CD14-positive monocyte (primary cell): ENCODE data around the gene GALK2. TPM values are rescaled to one million over a fixed set of nuclear protein-coding genes. Genes with fewer than 3 reads are reported as not detected.
"Not testable (repeated sequence)": the region's sequence is repeated elsewhere in the genome, so short reads cannot be mapped to it uniquely, and the experiment has no call there.

Experiments used
- DNase-seq, 3 donors: peaks; one replicate each; pipeline ENCODE4 v3.0.0-alpha.2; 2011 to 2022
- H2AFZ ChIP-seq: 2 replicates; pipeline ENCODE4 v1.6.0; 2012; ENCODE audit warnings: mild to moderate bottlenecking, low read depth, low read length, inconsistent platforms; ENCODE audit not compliant: insufficient read depth, poor library complexity, severe bottlenecking
- H3K27ac ChIP-seq, 2 donors: 1 replicate in 1 of 2; 2 replicates in 1 of 2; pipeline ENCODE4 v1.5.1; 2012 to 2013; ENCODE audit warnings: low read length in 2 of 2, control low read depth in 1 of 2, inconsistent platforms in 1 of 2, low read depth in 1 of 2, mild to moderate bottlenecking in 1 of 2
- H3K27me3 ChIP-seq, 2 donors: one replicate each; pipeline versions ENCODE4 v1.6.0 to v1.6.1; 2011 to 2013; ENCODE audit warnings: low read length in 2 of 2; ENCODE audit not compliant: control insufficient read depth in 2 of 2, insufficient read depth in 2 of 2
- H3K36me3 ChIP-seq, 2 donors: replicated peaks in 1 of 2; 1 replicate in 1 of 2; 2 replicates in 1 of 2; pipeline versions ENCODE4 v1.5.1 to v1.6.1; 2012 to 2013; ENCODE audit warnings: low read length in 2 of 2, control low read depth in 1 of 2, inconsistent platforms in 1 of 2, mild to moderate bottlenecking in 1 of 2; ENCODE audit not compliant: insufficient read depth in 2 of 2, control insufficient read depth in 1 of 2
- H3K4me1 ChIP-seq, 2 donors: 1 replicate in 1 of 2; 2 replicates in 1 of 2; pipeline versions ENCODE4 v1.5.1 to v1.6.1; 2012 to 2013; ENCODE audit warnings: low read length in 2 of 2, control low read depth in 1 of 2, inconsistent platforms in 1 of 2, mild to moderate bottlenecking in 1 of 2, moderate library complexity in 1 of 2; ENCODE audit not compliant: insufficient read depth in 2 of 2, control insufficient read depth in 1 of 2
- H3K4me2 ChIP-seq: replicated peaks from 2 replicates; pipeline ENCODE3; 2012; ENCODE audit warnings: low read length, moderate library complexity, mild to moderate bottlenecking; ENCODE audit not compliant: poor library complexity, severe bottlenecking; ENCODE audit errors: extremely low read depth
- H3K4me3 ChIP-seq, 3 experiments: fragments of 200-600 bp in 1 of 3; sonication (generic) in 1 of 3; replicated peaks in 1 of 3; 1 replicate in 2 of 3; 2 replicates in 1 of 3; pipeline ENCODE4 v1.5.1; 2011 to 2013; ENCODE audit warnings: low read length in 3 of 3, mild to moderate bottlenecking in 3 of 3, control low read depth in 2 of 3, low read depth in 2 of 3, inconsistent platforms in 1 of 3, moderate library complexity in 1 of 3
- H3K79me2 ChIP-seq: 2 replicates; pipeline ENCODE4 v1.6.0; 2012; ENCODE audit warnings: mild to moderate bottlenecking, control low read depth, inconsistent platforms, low read length, moderate library complexity; ENCODE audit not compliant: insufficient read depth
- H3K9ac ChIP-seq: 2 replicates; pipeline ENCODE4 v1.6.0; 2017; ENCODE audit warnings: low read length, mild to moderate bottlenecking; ENCODE audit not compliant: insufficient read depth, poor library complexity, severe bottlenecking
- H3K9me3 ChIP-seq, 2 donors: replicated peaks in 1 of 2; 1 replicate in 1 of 2; 2 replicates in 1 of 2; pipeline versions ENCODE4 v1.5.1 to v1.6.1; 2012 to 2013; ENCODE audit warnings: low read length in 2 of 2, control low read depth in 1 of 2; ENCODE audit not compliant: control insufficient read depth in 1 of 2, insufficient read depth in 1 of 2
- H4K20me1 ChIP-seq: 2 replicates; pipeline ENCODE4 v1.6.0; 2012; ENCODE audit warnings: mild to moderate bottlenecking, low read length, control low read depth, moderate library complexity; ENCODE audit not compliant: insufficient read depth
- H3K27ac Mint-ChIP-seq, 7 donors: one replicate each; pipeline ENCODE4 v1.8.0; 2020; ENCODE audit warnings: mild to moderate bottlenecking in 7 of 7, mixed read lengths in 7 of 7, moderate library complexity in 6 of 7, inconsistent platforms in 2 of 7
- H3K27me3 Mint-ChIP-seq, 3 donors: one replicate each; pipeline ENCODE4 v1.8.0; 2021 to 2022; ENCODE audit warnings: low read depth in 3 of 3, mild to moderate bottlenecking in 3 of 3, mixed read lengths in 3 of 3, moderate library complexity in 3 of 3, inconsistent platforms in 1 of 3
- H3K36me3 Mint-ChIP-seq, 2 donors: one replicate each; pipeline ENCODE4 v1.8.0; 2020; ENCODE audit warnings: mixed read lengths in 2 of 2, inconsistent platforms in 1 of 2, mild to moderate bottlenecking in 1 of 2
- H3K4me1 Mint-ChIP-seq: one replicate; pipeline ENCODE4 v1.8.0; 2020; ENCODE audit warnings: mild to moderate bottlenecking, mixed read lengths
- H3K4me3 Mint-ChIP-seq, 2 donors: one replicate each; pipeline ENCODE4 v1.8.0; 2020; ENCODE audit warnings: mild to moderate bottlenecking in 2 of 2, mixed read lengths in 2 of 2, moderate library complexity in 1 of 2
- H3K9me3 Mint-ChIP-seq, 7 donors: one replicate each; pipeline ENCODE4 v1.8.0; 2020 to 2022; ENCODE audit warnings: mixed read lengths in 7 of 7, mild to moderate bottlenecking in 6 of 7, moderate library complexity in 6 of 7, inconsistent platforms in 2 of 7
- CTCF ChIP-seq: fragments of 200-600 bp; IDR thresholded peaks from one replicate; pipeline ENCODE4 v1.8.0; 2022; ENCODE audit warnings: antibody characterized with exemption, mild to moderate bottlenecking
- WGBS: methylation state at CpG from one replicate; pipeline ENCODE4 v1.1.5; 2013; ENCODE audit warnings: missing lambda C conversion rate; ENCODE audit not compliant: insufficient coverage; 5-methylcytosine and 5-hydroxymethylcytosine counted together
- intact Hi-C, 2 donors: fragments of 100-400 bp; cut with micrococcal nuclease; formaldehyde crosslinking; loops; one replicate each; pipeline versions ENCODE4 v1.15.0 to v1.15.1; 2023
- polyA plus RNA-seq, 3 donors: library from polyadenylated mRNA; depleted of rRNA in 1 of 3; unstranded in 2 of 3; stranded (reverse) in 1 of 3; fragments of 300-500 nt in 2 of 3; fragments of >200 nt in 1 of 3; fragmentation: Illumina TruSeq in 2 of 3; gene quantifications; 1 replicate in 2 of 3; 2 replicates in 1 of 3; pipeline ENCODE4 v1.2.3, GENCODE V29; 2012 to 2021

GALK2 gene
- polyA plus RNA-seq, 3 donors = 14.2 to 16.9 (median 14.5) TPM

DNA sequence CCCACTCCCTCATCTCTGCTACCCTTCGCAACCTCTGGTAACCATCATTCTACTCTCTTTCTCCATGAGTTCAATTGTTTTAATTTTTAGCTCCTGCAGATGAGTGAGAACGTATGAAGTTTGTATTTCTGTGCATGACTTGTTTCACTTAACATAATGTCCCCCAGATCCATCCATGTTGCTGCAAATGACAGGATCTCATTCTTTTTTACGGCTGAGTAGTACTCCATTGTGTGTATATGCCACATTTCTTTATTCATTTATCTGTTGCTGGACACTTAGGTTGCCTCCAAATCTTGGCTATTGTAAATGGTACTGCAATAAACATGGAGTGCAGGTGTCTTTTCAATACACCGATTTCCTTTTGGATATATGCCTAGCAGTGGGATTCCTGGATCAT is 12.1 kb downstream of the GALK2 start:
- no peaks in the 10 kb centered on the region for H3K27me3 ChIP-seq
- H3K4me3 Mint-ChIP-seq = no peak overlapping the region
- H2AFZ ChIP-seq = no peak overlapping the region
- intact Hi-C loops = no loop called here
- H3K27ac ChIP-seq = no peak overlapping the region
- H3K9me3 Mint-ChIP-seq = peaks cover 0 to 6% (median 0%) of the 10 kb centered on the region in 7 donors
- H3K27ac Mint-ChIP-seq = no peak overlapping the region
- no peak for DNase-seq
- H3K4me1 ChIP-seq = no peaks in the 10 kb centered on the region
- H3K79me2 ChIP-seq = peaks cover 9% of the 10 kb centered on the region
- no peaks in the 10 kb centered on the region for H3K27me3 Mint-ChIP-seq
- no peaks in the 10 kb centered on the region for H3K9me3 ChIP-seq
- no peaks in the 10 kb centered on the region for H3K36me3 ChIP-seq
- no peaks in the 10 kb centered on the region for H4K20me1 ChIP-seq
- H3K9ac ChIP-seq = no peak overlapping the region
- peaks cover 20 to 26% of the 10 kb centered on the region in 2 donors for H3K36me3 Mint-ChIP-seq
- TF ChIP-seq CTCF = no peak
- no peak overlapping the region for H3K4me2 ChIP-seq
- no peaks in the 10 kb centered on the region for H3K4me1 Mint-ChIP-seq
- H3K4me3 ChIP-seq = no peak overlapping the region
- no CpG with 5 or more reads among the region's 4 CpGs for WGBS

- H3K27ac ChIP-seq, H2AFZ ChIP-seq, H3K4me1 Mint-ChIP-seq, H3K4me3 ChIP-seq, H3K4me3 Mint-ChIP-seq, H3K27ac Mint-ChIP-seq, H4K20me1 ChIP-seq, intact Hi-C loops, H3K4me2 ChIP-seq, H3K9me3 Mint-ChIP-seq, H3K27me3 ChIP-seq, H3K9ac ChIP-seq, H3K27me3 Mint-ChIP-seq, H3K4me1 ChIP-seq, H3K9me3 ChIP-seq, DNase-seq, H3K36me3 ChIP-seq: not testable (repeated sequence)
- peaks cover 20% of the 10 kb centered on the region for H3K79me2 ChIP-seq
- peaks cover 15 to 25% of the 10 kb centered on the region in 2 donors for H3K36me3 Mint-ChIP-seq
- 100% methylated on average over 1 of the region's 3 CpGs for WGBS
These were observed 13.7 kb downstream of the GALK2 start for GRCh38 chr15:49183741-49184140.
